ENCODE data around the gene CRPPA. TPM values are rescaled to one million over a fixed set of nuclear protein-coding genes. Genes with fewer than 3 reads are reported as not detected.

CRPPA gene
- total and polyA plus RNA-seq, 2 of the 13 experiments (the other 11 are each of a cell fraction or from before 2014, with no cell fraction given): 0.16 to 1.3 TPM

DNA sequence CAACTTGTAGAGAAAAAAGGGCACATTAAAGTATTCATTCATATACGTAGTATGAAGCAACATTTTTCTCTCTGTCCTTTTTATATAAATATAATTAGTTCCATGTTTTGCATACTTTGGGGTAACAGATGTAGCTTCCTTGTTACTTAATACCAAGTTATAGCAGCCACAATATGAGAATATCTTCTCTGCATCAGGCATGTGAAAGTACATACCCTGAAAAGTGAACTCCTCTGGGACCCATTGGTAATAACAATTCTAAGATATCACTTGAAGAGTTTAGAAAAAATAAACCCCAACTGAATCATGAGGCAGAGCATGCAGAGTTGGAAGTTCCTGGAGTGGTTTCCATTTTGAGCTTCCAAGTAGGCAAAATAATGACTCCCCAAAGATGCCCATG lies 2.4 kb upstream of the CRPPA start:
- TF ChIP-seq, protein P1, sequence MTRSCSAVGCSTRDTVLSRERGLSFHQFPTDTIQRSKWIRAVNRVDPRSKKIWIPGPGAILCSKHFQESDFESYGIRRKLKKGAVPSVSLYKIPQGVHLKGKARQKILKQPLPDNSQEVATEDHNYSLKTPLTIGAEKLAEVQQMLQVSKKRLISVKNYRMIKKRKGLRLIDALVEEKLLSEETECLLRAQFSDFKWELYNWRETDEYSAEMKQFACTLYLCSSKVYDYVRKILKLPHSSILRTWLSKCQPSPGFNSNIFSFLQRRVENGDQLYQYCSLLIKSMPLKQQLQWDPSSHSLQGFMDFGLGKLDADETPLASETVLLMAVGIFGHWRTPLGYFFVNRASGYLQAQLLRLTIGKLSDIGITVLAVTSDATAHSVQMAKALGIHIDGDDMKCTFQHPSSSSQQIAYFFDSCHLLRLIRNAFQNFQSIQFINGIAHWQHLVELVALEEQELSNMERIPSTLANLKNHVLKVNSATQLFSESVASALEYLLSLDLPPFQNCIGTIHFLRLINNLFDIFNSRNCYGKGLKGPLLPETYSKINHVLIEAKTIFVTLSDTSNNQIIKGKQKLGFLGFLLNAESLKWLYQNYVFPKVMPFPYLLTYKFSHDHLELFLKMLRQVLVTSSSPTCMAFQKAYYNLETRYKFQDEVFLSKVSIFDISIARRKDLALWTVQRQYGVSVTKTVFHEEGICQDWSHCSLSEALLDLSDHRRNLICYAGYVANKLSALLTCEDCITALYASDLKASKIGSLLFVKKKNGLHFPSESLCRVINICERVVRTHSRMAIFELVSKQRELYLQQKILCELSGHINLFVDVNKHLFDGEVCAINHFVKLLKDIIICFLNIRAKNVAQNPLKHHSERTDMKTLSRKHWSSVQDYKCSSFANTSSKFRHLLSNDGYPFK (CRISPR knock-in tag; IDR thresholded peaks at IDR 0.05; ENCODE audit: borderline replicate concordance): no peak
- TF ChIP-seq ZNF737 (CRISPR knock-in tag; IDR thresholded peaks at IDR 0.05; ENCODE audit: borderline replicate concordance): no peak
- TF ChIP-seq MIER3 (CRISPR knock-in tag; IDR thresholded peaks at IDR 0.05; ENCODE audit: borderline replicate concordance): no peak
- no peak for TF ChIP-seq ZNF776 (CRISPR knock-in tag; IDR thresholded peaks at IDR 0.05)
- no peak for TF ChIP-seq MTA3 (CRISPR knock-in tag; IDR thresholded peaks at IDR 0.05)
- no peak for TF ChIP-seq ZNF761 (CRISPR knock-in tag; conservative IDR thresholded peaks at IDR 0.05)
- TF ChIP-seq ZBTB8A (CRISPR knock-in tag; IDR thresholded peaks at IDR 0.05; ENCODE audit: borderline replicate concordance, low read depth): no peak
- TF ChIP-seq SAFB2 (CRISPR knock-in tag; IDR thresholded peaks at IDR 0.05; ENCODE audit: borderline replicate concordance, low read depth): no peak
- no peak for TF ChIP-seq ZNF367 (CRISPR knock-in tag; IDR thresholded peaks at IDR 0.05; ENCODE audit: borderline replicate concordance)
- no peak for TF ChIP-seq ZNF264 (CRISPR knock-in tag; IDR thresholded peaks at IDR 0.05)
- TF ChIP-seq, protein P2, sequence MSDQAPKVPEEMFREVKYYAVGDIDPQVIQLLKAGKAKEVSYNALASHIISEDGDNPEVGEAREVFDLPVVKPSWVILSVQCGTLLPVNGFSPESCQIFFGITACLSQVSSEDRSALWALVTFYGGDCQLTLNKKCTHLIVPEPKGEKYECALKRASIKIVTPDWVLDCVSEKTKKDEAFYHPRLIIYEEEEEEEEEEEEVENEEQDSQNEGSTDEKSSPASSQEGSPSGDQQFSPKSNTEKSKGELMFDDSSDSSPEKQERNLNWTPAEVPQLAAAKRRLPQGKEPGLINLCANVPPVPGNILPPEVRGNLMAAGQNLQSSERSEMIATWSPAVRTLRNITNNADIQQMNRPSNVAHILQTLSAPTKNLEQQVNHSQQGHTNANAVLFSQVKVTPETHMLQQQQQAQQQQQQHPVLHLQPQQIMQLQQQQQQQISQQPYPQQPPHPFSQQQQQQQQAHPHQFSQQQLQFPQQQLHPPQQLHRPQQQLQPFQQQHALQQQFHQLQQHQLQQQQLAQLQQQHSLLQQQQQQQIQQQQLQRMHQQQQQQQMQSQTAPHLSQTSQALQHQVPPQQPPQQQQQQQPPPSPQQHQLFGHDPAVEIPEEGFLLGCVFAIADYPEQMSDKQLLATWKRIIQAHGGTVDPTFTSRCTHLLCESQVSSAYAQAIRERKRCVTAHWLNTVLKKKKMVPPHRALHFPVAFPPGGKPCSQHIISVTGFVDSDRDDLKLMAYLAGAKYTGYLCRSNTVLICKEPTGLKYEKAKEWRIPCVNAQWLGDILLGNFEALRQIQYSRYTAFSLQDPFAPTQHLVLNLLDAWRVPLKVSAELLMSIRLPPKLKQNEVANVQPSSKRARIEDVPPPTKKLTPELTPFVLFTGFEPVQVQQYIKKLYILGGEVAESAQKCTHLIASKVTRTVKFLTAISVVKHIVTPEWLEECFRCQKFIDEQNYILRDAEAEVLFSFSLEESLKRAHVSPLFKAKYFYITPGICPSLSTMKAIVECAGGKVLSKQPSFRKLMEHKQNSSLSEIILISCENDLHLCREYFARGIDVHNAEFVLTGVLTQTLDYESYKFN (CRISPR knock-in tag; conservative IDR thresholded peaks at IDR 0.05): no peak
- no peak for TF ChIP-seq ZNF451 (CRISPR knock-in tag; IDR thresholded peaks at IDR 0.05)
- TF ChIP-seq, protein P3, sequence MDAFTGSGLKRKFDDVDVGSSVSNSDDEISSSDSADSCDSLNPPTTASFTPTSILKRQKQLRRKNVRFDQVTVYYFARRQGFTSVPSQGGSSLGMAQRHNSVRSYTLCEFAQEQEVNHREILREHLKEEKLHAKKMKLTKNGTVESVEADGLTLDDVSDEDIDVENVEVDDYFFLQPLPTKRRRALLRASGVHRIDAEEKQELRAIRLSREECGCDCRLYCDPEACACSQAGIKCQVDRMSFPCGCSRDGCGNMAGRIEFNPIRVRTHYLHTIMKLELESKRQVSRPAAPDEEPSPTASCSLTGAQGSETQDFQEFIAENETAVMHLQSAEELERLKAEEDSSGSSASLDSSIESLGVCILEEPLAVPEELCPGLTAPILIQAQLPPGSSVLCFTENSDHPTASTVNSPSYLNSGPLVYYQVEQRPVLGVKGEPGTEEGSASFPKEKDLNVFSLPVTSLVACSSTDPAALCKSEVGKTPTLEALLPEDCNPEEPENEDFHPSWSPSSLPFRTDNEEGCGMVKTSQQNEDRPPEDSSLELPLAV (CRISPR knock-in tag; conservative IDR thresholded peaks at IDR 0.05; ENCODE audit: low read depth): no peak
- TF ChIP-seq, protein P4, sequence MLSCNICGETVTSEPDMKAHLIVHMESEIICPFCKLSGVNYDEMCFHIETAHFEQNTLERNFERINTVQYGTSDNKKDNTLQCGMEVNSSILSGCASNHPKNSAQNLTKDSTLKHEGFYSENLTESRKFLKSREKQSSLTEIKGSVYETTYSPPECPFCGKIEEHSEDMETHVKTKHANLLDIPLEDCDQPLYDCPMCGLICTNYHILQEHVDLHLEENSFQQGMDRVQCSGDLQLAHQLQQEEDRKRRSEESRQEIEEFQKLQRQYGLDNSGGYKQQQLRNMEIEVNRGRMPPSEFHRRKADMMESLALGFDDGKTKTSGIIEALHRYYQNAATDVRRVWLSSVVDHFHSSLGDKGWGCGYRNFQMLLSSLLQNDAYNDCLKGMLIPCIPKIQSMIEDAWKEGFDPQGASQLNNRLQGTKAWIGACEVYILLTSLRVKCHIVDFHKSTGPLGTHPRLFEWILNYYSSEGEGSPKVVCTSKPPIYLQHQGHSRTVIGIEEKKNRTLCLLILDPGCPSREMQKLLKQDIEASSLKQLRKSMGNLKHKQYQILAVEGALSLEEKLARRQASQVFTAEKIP (CRISPR knock-in tag; IDR thresholded peaks at IDR 0.05; ENCODE audit: borderline replicate concordance): no peak
- no peak for TF ChIP-seq RBFOX2 (IDR thresholded peaks at IDR 0.05; ENCODE audit: low read depth, low read length)
- H3K4me1 ChIP-seq (ENCODE audit: insufficient read depth, low read length): peaks cover 24% of the 10 kb centered on the region
- intact Hi-C loops (cut with micrococcal nuclease; ENCODE audit: unreplicated experiment): loop anchor here (5.0 kb wide), 1 partner anchor 69 kb away; no protein-coding TSS in a partner anchor
- H3K79me2 ChIP-seq (ENCODE audit: insufficient read depth, low read length): no peaks in the 10 kb centered on the region
- no peaks in the 10 kb centered on the region for H3K9me3 ChIP-seq (ENCODE audit: low read length)
- H3K9ac ChIP-seq (ENCODE audit: insufficient read depth, low read depth, low read length): no peak overlapping the region
- H2AFZ ChIP-seq (ENCODE audit: low read length): no peak overlapping the region
- no peaks in the 10 kb centered on the region for H3K36me3 ChIP-seq (replicated peaks in 1 of 2; ENCODE audit: control insufficient read depth in 1 of 2, insufficient read depth in 2 of 2, low read length in 2 of 2)
- H3K27me3 ChIP-seq (ENCODE audit: control insufficient read depth in 1 of 2, insufficient read depth in 2 of 2, low read length in 2 of 2): no peaks in the 10 kb centered on the region
- CTCF ChIA-PET (ENCODE audit: low intra/inter-chr PET ratio, low total read pairs): no interaction called here
- H4K20me1 ChIP-seq (ENCODE audit: insufficient read depth, low read length): no peaks in the 10 kb centered on the region
- no peak for DNase-seq (ENCODE audit: low spot score)
- no peak for ATAC-seq
- POLR2A ChIA-PET: no interaction called here
- no TSS peak for BruUV-seq (replicated peaks)
- WGBS (ENCODE audit: low lambda C conversion rate): 53% methylated on average over 1 of the region's 1 CpG
- H3K27ac ChIP-seq (ENCODE audit: extremely low read length, insufficient read depth, low read length): no peak overlapping the region
- in situ Hi-C loops (cut with HindIII; ENCODE audit: extremely low pct_ligation_motif_present, low pct_unique_long_range_greater_than_20kb): no loop called here
- no peak for FAIRE-seq
- H3K4me2 ChIP-seq (ENCODE audit: low read depth, low read length): no peak overlapping the region
- H3K4me3 ChIP-seq (replicated peaks in 1 of 3; ENCODE audit: insufficient read depth in 1 of 3, low read depth in 2 of 3, low read length in 3 of 3): no peak overlapping the region
